Stimulated activated CD4-positive, alpha-beta T cell treated with anti-CD3 and anti-CD28 coated beads, Interleukin-1b, Interleukin-23, amount 100 ng/mL, for 1 hour (primary cell): ENCODE data around the gene C16orf96.
A peak's percentile ranks its signal among the peaks of the same experiment; 100 is the strongest.

Source experiments
- DNase-seq, 2 donors: peaks; one replicate each; pipeline ENCODE4 v3.0.0-alpha.2; 2020; ENCODE audit warnings: low read depth in 2 of 2

C16orf96 gene

DNA sequence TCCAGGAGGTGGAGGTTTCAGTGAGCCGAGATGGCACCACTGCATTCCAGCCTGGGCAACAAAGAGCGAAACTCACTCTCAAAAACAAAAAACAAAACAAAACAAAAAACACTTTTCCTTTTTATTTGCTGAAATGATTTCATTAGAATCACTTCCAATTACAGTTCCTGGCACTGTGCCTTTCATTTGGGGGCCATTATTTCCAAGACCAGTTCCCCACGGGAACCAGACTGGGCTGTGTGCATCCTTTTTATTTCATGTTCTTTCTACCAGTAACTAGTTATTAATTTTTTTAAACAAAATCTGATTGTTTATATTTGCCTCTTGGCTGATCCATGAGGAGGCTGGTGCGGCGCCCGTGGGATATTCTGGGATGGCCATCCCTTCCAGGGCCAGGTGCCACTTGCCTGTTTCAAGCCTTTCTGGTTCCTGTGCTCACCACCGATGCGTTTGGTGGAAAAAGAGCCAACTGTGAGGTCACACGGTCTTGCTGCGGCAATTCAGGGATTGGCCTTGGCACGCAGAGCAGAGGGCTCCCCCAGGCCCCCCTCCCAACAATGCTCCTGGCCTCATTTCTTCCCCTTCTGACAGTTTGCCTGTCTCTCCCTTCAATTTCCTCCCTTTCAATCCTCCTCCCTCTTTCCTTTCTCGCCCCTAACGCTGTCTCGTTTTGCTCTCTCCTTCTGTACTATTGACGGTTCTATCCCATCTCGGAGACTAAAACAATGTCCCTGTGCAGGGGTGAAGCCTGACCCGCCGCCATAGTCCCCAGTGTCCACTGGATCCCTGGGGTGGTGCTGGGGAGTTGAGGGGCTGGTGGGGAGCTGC, 45.1 kb downstream of the C16orf96 start:
- no peak for DNase-seq

DNA sequence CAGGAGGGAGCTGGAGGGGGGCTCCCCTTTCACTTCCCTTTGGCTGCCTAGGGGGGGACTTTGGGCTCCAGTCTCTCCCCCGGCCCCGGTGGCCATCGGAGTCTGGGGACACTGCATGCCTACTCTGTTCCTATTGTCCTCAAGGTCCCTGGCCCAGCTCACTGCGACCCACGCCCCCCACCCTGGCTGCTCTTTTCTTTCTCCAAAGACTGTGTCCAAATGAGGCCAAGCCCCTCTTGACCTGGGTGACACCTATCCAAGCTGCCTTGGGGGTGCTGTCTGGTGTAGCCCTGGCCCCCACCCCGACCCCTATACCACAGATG, 45.7 kb downstream of the C16orf96 start:
- no peak for DNase-seq

DNA sequence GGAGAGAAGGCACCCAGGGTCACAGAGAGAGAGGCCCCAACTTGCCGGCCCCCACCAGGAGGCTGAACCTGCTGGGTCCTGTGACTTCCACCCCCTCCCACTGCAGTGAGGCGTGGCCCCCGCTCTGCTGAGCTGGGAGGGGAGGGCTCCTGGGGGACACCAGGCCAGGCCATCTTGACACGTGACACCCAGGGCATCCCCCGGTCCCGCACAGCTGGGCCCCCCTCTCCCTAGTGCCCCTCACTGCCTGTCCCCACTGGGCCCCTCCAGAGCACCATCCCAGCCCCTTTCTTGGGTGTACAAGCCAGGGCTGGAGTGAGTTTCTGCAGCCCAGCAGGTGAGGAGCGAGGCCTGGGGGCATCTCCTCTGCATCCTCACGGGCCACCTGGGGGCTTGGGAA, 46.2 kb downstream of the C16orf96 start:
- no peak for DNase-seq

DNA sequence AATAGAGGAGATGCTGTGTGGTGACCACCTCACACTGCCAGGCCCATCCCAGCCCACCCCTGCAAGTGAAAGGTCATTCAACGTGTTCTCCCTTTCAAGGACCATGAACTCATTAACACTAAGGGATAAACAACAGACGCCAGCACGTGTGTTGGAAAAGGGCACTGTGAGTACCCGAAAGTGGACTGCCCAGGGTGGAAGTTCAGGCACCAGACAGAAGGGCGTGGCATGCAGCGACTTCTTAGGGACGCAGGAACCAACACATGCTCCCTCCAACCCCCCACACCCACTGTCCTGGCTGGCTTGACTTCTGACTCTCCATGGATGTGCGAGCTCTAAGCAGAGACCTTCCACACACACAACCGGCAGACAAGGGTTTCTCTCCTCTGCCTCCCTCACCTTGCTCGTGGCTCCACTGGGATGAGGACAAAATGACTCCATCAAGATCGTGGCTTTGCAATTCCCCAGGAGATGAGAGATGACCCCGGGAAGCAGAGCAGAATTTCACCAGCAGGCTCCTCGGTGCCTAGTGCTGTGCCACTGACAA, 47.6 kb downstream of the C16orf96 start:
- DNase-seq, result no peak

DNA sequence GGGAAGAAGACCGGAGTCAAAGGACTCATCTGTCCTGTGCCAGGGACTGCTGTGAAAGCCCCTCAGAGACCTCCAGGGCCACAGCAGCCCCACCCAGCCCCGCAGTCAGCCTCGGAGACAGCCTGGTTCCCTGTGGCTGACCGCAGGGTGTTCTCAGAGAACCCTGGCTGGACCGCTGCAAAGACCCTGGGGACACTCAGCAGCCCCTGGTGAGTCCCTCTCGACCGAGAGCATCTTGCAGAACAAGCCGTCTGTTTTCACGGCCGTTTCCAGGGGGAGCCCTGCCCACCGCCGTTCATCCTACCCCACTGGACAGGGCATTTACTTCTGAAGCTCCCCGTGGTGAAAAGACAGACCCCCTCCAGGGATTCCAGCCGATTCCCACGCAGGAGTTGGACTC, 48.3 kb downstream of the C16orf96 start:
- no peak for DNase-seq

DNA sequence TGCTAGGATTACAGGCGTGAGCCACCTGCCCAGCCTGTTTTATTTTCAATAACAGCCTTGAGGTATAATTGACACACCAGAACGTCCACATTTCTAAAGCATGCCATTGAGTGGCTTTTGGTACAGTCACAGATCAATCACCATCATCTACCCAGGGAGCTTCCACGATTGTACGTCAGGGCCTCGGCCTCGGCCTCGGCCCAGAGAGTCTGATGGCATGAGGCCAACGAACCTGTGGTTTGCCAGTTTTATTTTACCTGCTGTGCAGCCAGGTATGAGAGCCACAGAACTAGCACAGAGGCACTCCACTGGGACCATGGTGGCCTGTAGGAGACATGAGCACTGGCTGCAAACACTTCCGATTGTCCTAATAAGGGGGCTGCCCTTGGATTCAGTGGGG, 50.2 kb downstream of the C16orf96 start:
- DNase-seq, result no peak

DNA sequence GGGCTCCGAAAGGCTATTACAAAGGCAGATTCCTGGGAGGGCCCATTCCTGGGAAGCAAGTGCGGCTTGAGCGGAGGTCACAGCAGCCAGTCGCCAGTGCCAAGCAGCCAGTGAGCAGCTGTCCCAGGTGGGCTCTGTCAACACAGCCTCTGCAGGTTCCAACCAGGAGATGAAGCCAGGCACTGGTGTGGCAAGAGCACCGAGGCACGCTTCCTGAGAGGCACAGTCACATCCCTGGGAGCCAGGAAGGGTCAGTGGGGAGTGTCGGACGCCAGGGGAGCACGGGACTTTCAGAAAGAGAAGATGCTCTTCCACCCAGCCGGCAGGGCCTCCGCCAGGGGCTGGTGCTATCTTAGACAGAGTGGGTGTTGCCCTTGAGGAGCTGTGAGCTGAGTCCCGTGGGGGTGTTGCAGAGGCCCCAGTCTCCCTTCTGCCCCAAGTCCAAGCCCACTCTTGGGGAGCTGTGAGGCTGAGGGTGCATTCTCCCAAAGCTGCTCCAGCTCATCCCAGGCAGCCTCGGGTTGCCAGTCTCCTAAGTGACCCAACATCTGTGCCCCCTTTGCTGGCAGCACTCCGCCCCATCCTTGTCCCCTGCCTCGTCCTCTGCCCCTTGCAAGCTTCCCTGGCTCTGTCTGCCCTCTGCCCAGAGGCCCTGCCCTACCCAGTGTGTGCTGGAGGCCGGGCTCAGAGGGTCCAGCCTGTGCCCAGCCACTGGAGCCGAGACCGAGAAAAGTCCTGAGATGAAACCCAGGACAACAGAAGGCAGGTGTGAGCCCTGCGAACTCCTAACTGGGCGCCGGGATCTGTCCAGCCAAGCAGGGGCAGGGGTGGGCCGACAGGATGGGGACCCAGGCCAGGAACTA, 51.9 kb downstream of the C16orf96 start:
- DNase-seq, result no peak

DNA sequence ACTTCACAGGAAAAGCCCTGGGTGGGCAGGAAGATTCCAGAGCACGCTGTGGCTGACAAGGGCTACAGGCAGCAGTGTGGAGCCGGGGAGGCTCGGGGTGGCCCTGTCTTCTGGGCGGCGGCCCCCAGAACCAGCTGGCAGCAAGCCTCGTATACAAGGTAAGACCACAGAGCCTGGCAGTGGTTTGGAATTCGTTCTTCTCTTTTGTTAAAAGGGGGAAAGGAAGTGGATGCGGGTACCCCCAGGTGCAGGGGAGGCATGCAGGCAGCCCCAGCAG, 52.5 kb downstream of the C16orf96 start:
- no peak for DNase-seq

DNA sequence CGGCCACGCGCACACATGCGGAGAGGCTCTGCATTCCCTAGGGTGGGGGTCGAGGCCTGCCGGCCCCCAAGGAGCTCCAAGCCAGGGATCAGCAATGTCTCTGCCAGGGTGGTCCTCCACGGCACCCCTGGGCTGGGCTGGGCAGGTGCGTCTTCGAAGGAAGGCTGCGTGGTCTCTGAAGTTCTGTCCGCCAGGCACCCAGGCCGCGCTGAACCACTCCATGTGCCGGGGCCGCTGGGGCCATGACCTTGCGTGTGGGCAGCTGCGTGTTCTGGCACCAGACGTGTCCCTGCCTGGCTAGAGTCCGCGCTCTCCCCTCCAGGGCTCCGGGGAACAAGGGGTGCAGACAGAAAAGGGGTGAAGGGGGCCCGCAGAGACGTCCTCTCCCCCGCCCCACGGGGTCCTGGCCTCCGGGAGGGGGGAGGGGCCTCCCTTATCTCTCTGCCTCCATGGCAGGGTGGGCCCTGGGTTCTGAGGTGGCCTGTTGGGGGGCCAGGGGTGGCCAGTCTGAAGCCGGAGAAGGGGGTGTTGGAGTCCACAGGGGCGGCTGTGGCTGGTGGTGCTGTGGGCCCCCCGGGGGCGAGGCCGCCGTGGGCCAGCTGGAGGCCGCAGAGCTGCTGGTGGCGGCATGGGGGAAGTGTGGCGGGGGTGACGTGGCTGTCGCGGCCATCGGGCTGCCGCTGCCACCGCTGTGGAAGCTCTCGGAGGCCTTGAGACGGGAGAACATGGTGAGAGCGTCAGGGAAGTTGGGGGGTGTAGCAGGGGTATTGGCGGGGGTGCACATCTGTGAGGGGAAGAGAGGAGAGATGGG, 53.3 kb downstream of the C16orf96 start:
- DNase-seq, result no peak

DNA sequence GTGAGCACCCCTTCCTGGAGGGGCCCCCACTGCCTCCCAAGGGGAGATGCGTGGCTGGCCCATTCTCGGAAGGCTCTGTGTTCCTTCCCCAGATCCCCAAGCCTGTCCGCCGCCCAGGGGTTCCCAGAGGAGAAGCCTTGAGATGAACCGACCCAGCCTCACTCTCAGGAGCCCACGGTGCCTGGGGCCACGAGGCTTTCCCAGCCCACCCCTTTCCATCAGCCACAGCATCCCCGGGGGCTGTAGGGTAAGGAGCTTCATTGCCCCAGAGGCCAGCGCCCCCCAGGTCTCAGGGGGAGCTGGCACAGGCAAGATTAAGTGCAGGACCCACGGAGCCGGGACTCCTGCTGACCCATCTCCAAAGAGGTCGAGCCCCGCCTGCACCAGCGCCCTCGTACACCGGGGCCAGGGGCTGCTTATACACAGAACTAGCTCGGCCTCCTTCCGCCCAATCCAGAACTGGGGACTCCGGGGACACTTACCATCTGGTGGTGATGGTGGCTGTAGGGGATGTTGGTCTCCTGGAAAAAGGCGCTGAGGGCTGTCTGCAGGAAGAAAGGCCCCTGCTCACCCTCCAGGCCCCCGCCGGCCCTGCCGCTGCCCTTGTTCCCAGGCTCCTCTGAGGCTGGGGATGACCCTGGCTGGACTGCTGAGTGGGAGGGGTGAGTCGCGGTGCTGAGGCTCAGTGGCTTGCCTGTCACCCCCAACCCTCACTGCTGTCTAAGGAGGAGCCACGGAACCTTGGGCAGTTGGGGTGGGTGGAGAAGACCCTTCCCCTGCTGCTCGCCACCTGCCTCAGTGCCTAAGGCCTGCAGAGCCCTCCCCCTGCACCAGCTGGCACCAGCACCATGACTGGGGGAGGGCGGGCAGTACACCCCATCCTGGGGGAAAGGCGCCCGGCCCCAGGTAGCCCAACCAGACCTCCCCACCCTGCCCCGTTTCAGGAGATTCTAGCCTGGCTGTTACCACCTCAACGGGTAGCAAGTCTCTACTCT, 54.2 kb downstream of the C16orf96 start:
- DNase-seq, result no peak

DNA sequence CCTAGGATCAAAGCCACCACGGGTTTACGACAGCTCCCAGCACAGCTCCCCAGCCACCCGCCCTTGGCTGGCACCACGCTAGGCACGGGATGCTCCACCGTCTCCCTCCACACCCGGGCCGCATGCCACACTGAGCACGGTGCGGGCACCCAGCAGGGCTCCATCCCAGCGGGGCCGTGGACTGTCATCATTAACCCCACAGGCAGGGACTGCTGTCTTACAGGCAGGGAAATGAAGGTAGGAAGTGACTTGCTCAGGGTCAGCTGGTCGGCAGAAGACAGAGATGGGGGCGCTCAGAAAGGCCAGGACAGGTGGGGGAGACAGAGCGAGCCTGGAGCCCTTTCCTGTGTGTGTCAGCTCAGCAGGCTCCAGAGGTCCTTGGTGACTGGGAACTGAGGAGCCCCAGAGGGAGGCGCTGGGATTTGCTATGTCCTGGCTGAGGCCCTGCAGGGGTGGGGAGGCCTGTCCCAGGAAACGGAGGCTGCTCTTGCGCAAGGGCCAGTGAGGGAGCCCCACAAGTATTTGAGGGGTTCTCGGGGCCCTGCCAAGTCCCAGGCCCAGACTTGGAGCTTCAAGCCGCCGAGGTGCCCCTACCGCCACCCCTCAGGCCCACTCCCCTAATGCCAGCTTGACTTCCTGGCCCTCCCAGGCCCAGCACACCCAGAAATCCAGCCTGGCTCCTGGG, 55.3 kb downstream of the C16orf96 start:
- DNase-seq, result no peak

DNA sequence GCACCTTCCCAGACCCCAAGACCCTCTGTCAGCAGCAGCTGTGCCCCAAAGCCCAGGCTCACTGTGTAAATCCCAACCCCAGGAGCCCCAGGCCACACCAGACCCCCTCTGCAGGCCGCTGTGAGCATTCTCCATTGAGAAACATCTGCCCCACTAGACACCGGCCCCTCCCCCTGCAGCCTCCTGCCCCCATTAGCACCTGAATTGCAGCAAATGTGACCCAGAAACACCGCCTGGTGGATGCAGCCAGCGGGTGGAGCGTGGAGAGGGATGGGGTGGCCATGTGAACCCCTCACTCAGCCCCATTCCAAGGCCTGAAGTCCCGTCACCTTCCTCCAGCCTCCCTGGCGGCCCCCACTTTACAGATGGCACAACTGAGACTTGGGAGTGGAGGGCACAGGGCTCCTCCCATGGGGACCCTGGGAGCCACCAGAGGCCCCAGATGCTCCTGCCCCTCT, 56.4 kb downstream of the C16orf96 start:
- DNase-seq, result no peak

DNA sequence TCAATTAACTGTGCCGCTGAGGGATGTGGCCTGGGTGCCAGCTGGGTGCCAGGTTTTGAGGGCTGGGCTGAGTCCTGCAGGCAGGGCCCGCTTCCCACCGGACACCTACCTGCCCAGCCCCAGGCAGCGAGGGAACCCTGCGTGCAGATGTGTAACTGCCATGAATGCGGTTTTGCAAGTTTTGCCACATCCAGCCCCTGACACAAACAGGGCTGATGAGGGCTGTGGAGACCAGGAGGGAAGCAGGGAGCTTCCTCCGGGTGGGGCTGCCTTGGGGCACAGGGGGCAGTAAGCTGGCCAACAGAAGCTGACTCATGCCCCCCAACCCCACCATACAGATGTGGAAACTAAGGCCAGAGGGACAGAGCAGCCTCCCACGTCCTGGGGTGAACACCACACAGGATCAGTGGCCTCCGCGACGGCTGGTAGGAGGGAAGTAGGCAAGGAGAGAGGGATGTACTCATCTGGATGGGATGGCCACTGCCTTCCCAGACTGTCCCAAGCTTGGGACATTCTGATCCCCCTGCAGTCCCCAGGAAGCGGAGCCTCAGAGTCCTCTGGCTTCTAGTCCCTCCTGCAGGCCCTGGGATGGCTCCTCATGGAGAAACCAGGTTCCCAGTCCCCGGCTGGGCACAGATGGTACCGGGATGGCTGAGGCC, 57.0 kb downstream of the C16orf96 start:
- no peak for DNase-seq

DNA sequence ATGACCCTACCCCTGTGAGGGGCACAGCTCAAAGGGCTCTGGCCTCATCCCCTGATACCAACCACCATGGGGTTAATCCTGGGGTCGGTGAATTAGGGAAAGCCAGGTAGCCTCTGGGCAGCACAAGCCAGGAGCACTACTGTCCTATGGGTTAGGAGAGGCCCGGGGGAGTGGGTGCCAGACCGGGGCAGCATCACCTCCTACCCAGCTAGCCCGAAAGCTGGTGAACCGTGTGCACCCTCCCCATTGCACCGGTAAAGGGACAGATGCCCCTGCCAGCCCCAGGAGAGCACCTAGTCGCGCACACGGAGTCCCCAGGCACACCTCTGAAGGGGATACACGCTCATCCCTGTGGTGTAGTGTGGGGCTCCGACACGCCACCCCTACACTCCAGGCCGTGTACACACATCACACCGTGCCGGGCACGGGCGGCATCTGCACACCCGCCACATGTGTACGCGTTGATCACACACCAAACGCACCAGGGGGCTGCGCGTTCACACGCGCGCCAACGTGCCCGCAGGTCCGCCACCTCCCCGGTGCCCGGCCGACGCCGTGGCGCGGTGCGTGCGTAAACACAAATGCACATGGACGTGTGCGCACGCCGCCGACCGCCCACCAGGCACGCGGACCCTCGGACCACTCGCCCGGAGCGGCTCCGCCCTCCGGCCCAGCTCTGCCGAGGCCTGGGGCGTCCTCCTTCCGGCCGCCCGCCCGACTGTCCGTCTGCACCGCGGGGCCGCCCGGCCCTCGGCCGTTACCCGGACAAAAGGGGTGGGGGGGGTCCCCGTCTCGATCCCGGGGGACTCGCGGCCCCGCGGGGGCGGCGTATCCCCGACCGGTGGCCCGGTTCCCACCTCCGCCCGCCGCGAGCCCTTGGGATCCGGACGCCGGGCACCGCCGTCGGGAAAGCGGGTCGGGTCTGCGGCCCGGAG, 57.8 kb downstream of the C16orf96 start:
- peak in 1 of 2 donors; percentile 12 for DNase-seq

DNA sequence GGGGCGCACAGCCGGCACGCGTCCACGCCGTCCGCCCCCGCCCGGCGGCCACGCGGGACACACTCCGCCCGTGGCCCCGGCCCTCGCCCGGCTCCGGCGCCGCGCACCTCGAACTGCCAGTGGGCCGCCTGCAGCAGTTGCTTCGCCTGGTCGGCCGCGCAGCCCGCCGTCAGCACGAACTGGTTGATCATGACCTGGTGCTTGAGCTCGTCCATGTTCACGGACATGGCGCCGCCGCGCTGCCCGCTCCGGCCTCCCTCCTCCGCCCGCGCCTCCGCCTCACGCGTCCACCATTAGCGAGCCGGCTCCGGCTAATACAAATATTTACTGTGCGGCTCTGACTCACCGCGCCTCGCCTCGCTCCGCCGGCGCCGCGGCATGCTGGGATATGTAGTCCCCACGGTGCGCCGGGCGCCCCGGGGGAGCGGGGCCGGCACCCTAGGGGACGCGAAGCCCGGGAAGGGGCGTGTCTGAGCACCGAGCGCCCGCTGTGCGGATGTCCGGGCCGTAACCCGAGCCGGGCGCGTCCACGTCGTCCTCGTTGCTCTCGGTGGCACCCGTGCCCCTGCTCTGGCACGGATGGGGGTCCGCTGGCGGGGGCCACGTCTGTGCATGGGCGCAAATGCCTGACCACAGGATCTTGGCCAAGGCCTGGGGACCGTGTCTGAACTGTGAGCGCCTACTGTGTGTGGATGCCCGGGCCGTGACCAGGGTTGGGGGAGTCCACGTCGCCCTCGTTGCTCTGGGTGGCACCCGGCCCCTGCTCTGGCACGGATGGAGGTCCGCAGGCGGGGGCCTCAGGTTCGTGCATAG, 58.6 kb downstream of the C16orf96 start, which contains the start of gene UBALD1:
UBALD1 (minus strand) TSS at position 318 of the 813 bp plus-strand sequence; CDS start at position 227, 91 bp downstream.
- DNase-seq, result peak; percentile 32 to 57

DNA sequence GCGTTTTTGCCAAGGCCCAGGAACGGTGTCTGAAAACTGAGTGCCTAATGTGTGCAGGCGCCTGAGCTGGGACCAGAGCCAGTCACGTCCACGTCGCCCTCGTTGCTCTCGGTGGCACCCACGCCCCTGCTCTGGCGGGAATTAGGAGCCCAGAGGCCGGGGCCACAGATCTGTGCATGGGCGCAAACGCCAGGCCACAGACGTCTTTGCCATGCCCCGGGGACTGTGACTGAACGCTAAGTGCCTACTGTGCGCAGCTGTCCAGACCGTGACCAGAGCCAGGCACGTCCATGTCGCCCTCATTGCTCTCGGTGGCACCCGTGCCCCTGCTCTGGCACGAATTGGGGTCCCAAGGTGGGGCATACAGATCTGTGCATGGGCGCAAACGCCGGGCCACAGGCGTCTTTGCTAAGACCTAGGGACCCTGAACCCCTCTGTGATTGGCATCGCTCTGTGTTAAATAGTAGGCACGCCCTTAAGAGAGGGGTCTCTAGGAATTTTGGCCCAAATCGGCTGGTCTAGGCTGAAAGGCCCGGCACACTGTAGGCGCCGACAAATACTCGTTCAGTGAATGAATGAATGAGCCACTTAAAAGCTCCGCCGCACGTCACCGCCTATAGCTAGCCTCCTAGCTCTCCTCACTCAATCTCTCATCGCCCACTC, 59.4 kb downstream of the C16orf96 start:
- no peak for DNase-seq
